Fibroblast of the aortic adventitia (primary cell): ENCODE data around the gene ITGBL1. TPM values are rescaled to one million over a fixed set of nuclear protein-coding genes. Genes with fewer than 3 reads are reported as not detected.

ENCODE experiments used
- DNase-seq: peaks from one replicate; pipeline ENCODE4 v3.0.0-alpha.2; 2010; ENCODE audit warnings: low read depth
- H3K4me3 ChIP-seq: 2 replicates; pipeline ENCODE4 v1.5.1; 2011; ENCODE audit warnings: low read depth, mild to moderate bottlenecking, control low read depth, low read length, moderate library complexity
- total RNA-seq: library from RNA; depleted of rRNA; stranded (reverse); fragments of >200 nt; gene quantifications from 2 replicates; pipeline ENCODE4 v1.2.3, GENCODE V29; 2012; ENCODE audit warnings: low replicate concordance
- TF ChIP-seq, protein P1 (sequence below): IDR thresholded peaks from 2 replicates; pipeline ENCODE4 v1.5.1; 2011; ENCODE audit warnings: mild to moderate bottlenecking, low read length, control low read depth, inconsistent platforms; ENCODE audit not compliant: insufficient read depth

Gene ITGBL1
- total RNA-seq, 1 donor, result 167 TPM

GRCh38 chr13:101467415-101467814 lies 14.9 kb downstream of the ITGBL1 start:
- TF ChIP-seq, protein P1, sequence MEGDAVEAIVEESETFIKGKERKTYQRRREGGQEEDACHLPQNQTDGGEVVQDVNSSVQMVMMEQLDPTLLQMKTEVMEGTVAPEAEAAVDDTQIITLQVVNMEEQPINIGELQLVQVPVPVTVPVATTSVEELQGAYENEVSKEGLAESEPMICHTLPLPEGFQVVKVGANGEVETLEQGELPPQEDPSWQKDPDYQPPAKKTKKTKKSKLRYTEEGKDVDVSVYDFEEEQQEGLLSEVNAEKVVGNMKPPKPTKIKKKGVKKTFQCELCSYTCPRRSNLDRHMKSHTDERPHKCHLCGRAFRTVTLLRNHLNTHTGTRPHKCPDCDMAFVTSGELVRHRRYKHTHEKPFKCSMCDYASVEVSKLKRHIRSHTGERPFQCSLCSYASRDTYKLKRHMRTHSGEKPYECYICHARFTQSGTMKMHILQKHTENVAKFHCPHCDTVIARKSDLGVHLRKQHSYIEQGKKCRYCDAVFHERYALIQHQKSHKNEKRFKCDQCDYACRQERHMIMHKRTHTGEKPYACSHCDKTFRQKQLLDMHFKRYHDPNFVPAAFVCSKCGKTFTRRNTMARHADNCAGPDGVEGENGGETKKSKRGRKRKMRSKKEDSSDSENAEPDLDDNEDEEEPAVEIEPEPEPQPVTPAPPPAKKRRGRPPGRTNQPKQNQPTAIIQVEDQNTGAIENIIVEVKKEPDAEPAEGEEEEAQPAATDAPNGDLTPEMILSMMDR, result no peak

DNA sequence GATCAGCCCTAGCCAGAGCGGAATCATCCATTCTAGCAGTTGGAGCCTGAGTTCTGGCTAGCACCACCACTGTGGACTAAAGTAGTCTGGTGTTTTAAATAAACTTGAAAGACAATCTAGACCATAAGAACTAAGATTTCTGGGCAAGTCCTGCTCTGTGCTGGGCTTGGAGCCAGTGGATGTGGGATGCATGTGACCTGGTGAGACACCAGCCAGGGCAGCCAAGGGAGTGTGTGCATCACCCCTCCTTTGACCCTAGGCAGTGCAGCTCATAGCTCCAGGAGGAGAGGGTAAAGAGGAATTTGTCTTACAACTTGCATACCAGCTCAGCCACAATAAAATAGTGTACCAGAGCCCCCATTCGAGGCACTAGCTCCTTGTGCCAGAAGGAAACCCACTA lies 21.0 kb downstream of the ITGBL1 start:
- DNase-seq, result peak; percentile 92
- H3K4me3 ChIP-seq, result no peak overlapping the region
- TF ChIP-seq, protein P1, result no peak

More at GRCh38 chr13:101467415-101467814, 14.9 kb downstream of the ITGBL1 start:
- no peak for DNase-seq
- H3K4me3 ChIP-seq, result no peak overlapping the region

DNA sequence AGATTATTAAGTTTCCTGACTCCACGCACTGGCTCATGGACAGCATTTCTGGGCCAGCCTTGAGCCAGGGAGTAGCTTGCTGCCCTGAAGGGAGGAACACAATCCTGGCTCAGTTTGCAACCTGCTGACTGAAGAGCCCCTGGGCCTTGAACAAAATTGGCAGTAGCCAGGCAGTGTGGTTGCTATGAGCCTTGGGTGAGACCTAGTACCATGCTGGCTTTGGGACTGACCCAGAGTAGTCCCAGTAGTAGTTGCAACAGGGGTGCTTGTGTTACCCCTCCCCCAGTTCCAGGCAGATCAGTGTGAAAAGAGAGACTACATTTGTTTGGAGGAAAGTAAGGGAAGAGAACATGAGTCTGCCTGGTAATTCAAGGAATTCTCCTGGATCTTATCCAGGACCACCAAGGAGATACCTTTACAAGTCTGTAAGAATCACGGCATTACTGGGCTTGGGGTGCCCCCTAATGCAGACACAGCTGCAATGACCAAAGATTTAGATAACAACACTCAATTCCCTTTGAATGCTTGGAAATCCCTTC lies 22.0 kb downstream of the ITGBL1 start:
- TF ChIP-seq, protein P1, result peak; percentile 40
- H3K4me3 ChIP-seq, result no peak overlapping the region
- DNase-seq, result peak; percentile 84

- no peak overlapping the region for H3K4me3 ChIP-seq
- DNase-seq, result no peak
- TF ChIP-seq, protein P1, result no peak
Measured at GRCh38 chr13:101475536-101475935, 23.1 kb downstream of the ITGBL1 start.

GRCh38 chr13:101481421-101481820 lies 28.9 kb downstream of the ITGBL1 start:
- no peak overlapping the region for H3K4me3 ChIP-seq
- TF ChIP-seq, protein P1, result no peak
- no peak for DNase-seq

DNA sequence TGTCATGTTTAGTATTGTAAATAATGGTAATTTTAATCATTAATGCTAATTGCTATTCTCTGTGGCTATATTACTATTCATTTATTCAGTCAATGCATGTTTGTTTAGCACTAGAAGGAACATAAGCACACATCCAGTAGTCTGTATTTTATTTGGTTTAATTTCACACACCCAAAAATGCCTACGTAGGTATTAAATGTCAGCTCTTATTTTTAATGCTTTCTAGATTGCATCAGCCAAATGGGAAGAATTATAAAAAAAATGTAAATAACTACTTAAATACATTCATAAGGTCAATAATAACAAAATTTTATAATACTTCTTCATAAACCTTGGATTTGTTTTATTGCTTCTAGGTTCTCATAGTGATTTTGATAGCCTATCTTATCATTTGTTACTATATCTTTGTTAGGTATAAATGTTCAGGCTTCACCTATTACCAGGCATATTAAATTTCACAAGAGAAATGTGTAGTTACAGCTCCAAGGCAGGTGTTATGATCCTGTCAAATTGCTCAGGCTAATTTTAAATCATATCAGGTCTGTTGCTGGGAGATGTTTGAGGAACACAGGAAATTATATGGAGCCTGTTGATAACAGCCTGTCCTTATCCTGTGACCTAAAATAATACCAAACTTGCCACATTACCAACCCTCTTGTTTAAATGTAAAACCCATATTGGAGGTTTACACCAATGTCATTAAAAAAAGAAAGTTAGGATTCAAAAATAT lies 34.4 kb downstream of the ITGBL1 start:
- TF ChIP-seq, protein P1, result no peak
- DNase-seq, result no peak
- no peak overlapping the region for H3K4me3 ChIP-seq
